H1 (cell line): ENCODE data around the gene MICU1.

Experiments used
- CHD1 ChIP-seq: IDR thresholded peaks from 2 replicates; pipeline ENCODE4 v1.6.1; 2012; ENCODE audit warnings: low read depth, low read length, improper control_type of control experiment
- EGR1 ChIP-seq: IDR thresholded peaks from 2 replicates; pipeline ENCODE4 v1.6.1; 2011; ENCODE audit warnings: low read depth, low read length, borderline replicate concordance
- TAF7 ChIP-seq: optimal IDR thresholded peaks from 2 replicates; pipeline ENCODE3; 2011; ENCODE audit warnings: low read depth, mild to moderate bottlenecking, inconsistent platforms, low read length, moderate library complexity, borderline replicate concordance

DNA sequence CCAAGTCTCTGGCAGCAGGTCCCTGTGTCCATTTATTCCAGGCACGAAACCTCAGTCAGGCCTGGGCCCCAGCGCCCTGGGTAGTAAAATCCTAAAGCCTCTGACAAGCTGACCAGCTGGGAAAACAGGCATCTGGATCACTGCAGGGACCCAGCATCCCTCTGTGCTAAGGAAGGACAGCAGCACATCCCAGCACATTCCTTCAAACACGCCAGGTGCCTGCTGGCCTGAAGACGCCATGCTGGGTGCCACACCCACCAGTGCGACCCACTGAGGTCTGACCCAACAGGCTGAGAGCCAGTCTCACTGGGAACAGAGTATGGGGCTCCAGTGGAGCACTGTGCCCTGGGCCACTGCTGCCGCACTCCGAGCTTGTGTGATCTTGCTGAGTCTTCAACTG, 277.6 kb downstream of the MICU1 start:
- TF ChIP-seq TAF7 (no peak), EGR1 (no peak), CHD1 (no peak)
